CD4-positive, alpha-beta T cell treated with Interleukin-4 for 1 hour (primary cell): ENCODE data around the gene SORT1.

ENCODE experiments used
- DNase-seq, 2 donors: peaks; one replicate each; pipeline ENCODE4 v3.0.0-alpha.2; 2020 to 2022

SORT1 gene

GRCh38 chr1:109271458-109271857 lies 126.3 kb downstream of the SORT1 start:
- DNase-seq = no peak

- DNase-seq = no peak
Observed at GRCh38 chr1:109270623-109271317, 126.9 kb downstream of the SORT1 start.

- DNase-seq = no peak
Observed at GRCh38 chr1:109269981-109270622, 127.6 kb downstream of the SORT1 start.

- DNase-seq = no peak
Observed at GRCh38 chr1:109269212-109269980, 128.3 kb downstream of the SORT1 start.

- DNase-seq = no peak
Observed at GRCh38 chr1:109268431-109269211, 129.1 kb downstream of the SORT1 start.

- no peak for DNase-seq
Observed at GRCh38 chr1:109267743-109268300, 129.9 kb downstream of the SORT1 start.

GRCh38 chr1:109266965-109267364 lies 130.8 kb downstream of the SORT1 start:
- no peak for DNase-seq

- no peak for DNase-seq
Observed at GRCh38 chr1:109265741-109266330, 131.9 kb downstream of the SORT1 start.

- DNase-seq = no peak
Observed at GRCh38 chr1:109265016-109265415, 132.7 kb downstream of the SORT1 start.

GRCh38 chr1:109264379-109264755 lies 133.4 kb downstream of the SORT1 start:
- DNase-seq = no peak

- peak; percentile 72 to 73 for DNase-seq
Observed at GRCh38 chr1:109263597-109264378, 133.9 kb downstream of the SORT1 start.

GRCh38 chr1:109263234-109263596 lies 134.5 kb downstream of the SORT1 start:
- DNase-seq = no peak

- DNase-seq = no peak
Observed at GRCh38 chr1:109262231-109263055, 135.3 kb downstream of the SORT1 start.

- DNase-seq = no peak
Observed at GRCh38 chr1:109261578-109261977, 136.1 kb downstream of the SORT1 start.

- no peak for DNase-seq
Observed at GRCh38 chr1:109261006-109261405, 136.7 kb downstream of the SORT1 start.

GRCh38 chr1:109259674-109260557 lies 137.8 kb downstream of the SORT1 start:
- DNase-seq = no peak
